A172 (cell line): ENCODE results near the gene VKORC1L1. TPM values are rescaled to one million over a fixed set of nuclear protein-coding genes. Genes with fewer than 3 reads are reported as not detected.

Experiments used
- total RNA-seq: library from RNA; depleted of rRNA; stranded (reverse); fragments of >200 nt; shearing (Covaris generic); gene quantifications from 2 replicates; pipeline ENCODE4 v1.2.3, GENCODE V29; 2014; rRNA removed

The VKORC1L1 gene
- total RNA-seq, 1 experiment from 2014 or later: 33.2 TPM

Other genes with a start within 250 kb of the VKORC1L1 start
- 29.2 and 42.0 TPM in 2 replicates for gene GUSB, start 109.1 kb downstream of the VKORC1L1 start, total RNA-seq
- 61.3 and 64.6 TPM in 2 replicates for gene ASL, start 202.7 kb downstream of the VKORC1L1 start, total RNA-seq
- 42.5 and 44.0 TPM in 2 replicates for gene CRCP, start 241.8 kb downstream of the VKORC1L1 start, total RNA-seq